Loucy (cell line): ENCODE results near the gene CYTH1.

ENCODE experiments used
- EZH2phosphoT487 ChIP-seq: fragments of 200-600 bp; IDR thresholded peaks from 2 replicates; pipeline ENCODE4 v1.6.1; 2018; ENCODE audit warnings: antibody characterized with exemption, mild to moderate bottlenecking, moderate library complexity, borderline replicate concordance
- TF ChIP-seq, protein P1 (sequence below): fragments of 200-600 bp; sonication (generic); conservative IDR thresholded peaks from 2 replicates; pipeline ENCODE4 v1.5.1; 2014; ENCODE audit warnings: mild to moderate bottlenecking, antibody characterized with exemption, low read length

DNA sequence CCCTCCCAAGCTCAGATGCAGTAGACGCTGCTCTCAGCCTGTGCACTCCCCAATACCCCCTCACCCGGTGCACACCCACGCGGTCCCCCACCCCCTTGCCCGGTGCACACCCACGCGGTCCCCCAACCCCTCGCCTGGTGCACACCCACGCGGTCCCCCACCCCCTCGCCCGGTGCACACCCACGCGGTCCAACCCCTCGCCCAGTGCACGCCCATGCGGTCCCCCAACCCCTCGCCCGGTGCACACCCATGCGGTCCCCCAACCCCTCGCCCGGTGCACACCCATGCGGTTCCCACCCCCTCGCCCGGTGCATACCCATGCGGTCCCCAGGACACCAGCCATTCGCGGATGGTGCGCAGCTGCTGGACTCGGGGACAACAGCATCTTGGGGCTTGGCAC, 19.9 kb upstream of the CYTH1 start:
- TF ChIP-seq, protein P1, sequence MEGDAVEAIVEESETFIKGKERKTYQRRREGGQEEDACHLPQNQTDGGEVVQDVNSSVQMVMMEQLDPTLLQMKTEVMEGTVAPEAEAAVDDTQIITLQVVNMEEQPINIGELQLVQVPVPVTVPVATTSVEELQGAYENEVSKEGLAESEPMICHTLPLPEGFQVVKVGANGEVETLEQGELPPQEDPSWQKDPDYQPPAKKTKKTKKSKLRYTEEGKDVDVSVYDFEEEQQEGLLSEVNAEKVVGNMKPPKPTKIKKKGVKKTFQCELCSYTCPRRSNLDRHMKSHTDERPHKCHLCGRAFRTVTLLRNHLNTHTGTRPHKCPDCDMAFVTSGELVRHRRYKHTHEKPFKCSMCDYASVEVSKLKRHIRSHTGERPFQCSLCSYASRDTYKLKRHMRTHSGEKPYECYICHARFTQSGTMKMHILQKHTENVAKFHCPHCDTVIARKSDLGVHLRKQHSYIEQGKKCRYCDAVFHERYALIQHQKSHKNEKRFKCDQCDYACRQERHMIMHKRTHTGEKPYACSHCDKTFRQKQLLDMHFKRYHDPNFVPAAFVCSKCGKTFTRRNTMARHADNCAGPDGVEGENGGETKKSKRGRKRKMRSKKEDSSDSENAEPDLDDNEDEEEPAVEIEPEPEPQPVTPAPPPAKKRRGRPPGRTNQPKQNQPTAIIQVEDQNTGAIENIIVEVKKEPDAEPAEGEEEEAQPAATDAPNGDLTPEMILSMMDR = no peak
- no peak for TF ChIP-seq EZH2phosphoT487
